22Rv1 (cell line): ENCODE results near the gene SLC32A1.

ENCODE experiments used
- ZFX ChIP-seq: fragments of 450-650 bp; IDR thresholded peaks from 2 replicates; pipeline ENCODE4 v1.6.1; 2017; ENCODE audit warnings: antibody characterized with exemption, borderline replicate concordance
- TF ChIP-seq, protein P1 (sequence below): fragments of 450-650 bp; IDR thresholded peaks from 2 replicates; pipeline ENCODE4 v1.5.1; 2017; ENCODE audit warnings: mild to moderate bottlenecking

DNA sequence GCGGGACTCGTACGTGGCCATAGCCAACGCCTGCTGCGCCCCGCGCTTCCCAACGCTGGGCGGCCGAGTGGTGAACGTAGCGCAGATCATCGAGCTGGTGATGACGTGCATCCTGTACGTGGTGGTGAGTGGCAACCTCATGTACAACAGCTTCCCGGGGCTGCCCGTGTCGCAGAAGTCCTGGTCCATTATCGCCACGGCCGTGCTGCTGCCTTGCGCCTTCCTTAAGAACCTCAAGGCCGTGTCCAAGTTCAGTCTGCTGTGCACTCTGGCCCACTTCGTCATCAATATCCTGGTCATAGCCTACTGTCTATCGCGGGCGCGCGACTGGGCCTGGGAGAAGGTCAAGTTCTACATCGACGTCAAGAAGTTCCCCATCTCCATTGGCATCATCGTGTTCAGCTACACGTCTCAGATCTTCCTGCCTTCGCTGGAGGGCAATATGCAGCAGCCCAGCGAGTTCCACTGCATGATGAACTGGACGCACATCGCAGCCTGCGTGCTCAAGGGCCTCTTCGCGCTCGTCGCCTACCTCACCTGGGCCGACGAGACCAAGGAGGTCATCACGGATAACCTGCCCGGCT is 3.4 kb downstream of the SLC32A1 start:
- TF ChIP-seq, protein P1, sequence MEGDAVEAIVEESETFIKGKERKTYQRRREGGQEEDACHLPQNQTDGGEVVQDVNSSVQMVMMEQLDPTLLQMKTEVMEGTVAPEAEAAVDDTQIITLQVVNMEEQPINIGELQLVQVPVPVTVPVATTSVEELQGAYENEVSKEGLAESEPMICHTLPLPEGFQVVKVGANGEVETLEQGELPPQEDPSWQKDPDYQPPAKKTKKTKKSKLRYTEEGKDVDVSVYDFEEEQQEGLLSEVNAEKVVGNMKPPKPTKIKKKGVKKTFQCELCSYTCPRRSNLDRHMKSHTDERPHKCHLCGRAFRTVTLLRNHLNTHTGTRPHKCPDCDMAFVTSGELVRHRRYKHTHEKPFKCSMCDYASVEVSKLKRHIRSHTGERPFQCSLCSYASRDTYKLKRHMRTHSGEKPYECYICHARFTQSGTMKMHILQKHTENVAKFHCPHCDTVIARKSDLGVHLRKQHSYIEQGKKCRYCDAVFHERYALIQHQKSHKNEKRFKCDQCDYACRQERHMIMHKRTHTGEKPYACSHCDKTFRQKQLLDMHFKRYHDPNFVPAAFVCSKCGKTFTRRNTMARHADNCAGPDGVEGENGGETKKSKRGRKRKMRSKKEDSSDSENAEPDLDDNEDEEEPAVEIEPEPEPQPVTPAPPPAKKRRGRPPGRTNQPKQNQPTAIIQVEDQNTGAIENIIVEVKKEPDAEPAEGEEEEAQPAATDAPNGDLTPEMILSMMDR = no peak
- no peak for TF ChIP-seq ZFX
